ENCODE results near the gene USP20.

The USP20 gene

GRCh38 chr9:129858167-129858962, 23.1 kb downstream of the USP20 start:
- DNase-seq: no peak

GRCh38 chr9:129860653-129861446, 25.6 kb downstream of the USP20 start:
- DNase-seq: no peak

- DNase-seq: no peak
Measured at GRCh38 chr9:129861447-129861827, 26.2 kb downstream of the USP20 start.

GRCh38 chr9:129863059-129863690, 27.9 kb downstream of the USP20 start:
- DNase-seq: peak; percentile 72

GRCh38 chr9:129864991-129865647, 29.9 kb downstream of the USP20 start:
- no peak for DNase-seq

- no peak for DNase-seq
Measured at GRCh38 chr9:129865668-129866320, 30.5 kb downstream of the USP20 start.

- peak; percentile 40 for DNase-seq
Measured at GRCh38 chr9:129866394-129867135, 31.3 kb downstream of the USP20 start.

GRCh38 chr9:129867136-129868022, 32.1 kb downstream of the USP20 start:
- no peak for DNase-seq

- DNase-seq: no peak
Measured at GRCh38 chr9:129868023-129868871, 33.0 kb downstream of the USP20 start.

- peak; percentile 91 for DNase-seq
Measured at GRCh38 chr9:129868872-129869486, 33.7 kb downstream of the USP20 start.

GRCh38 chr9:129869585-129870501, 34.6 kb downstream of the USP20 start:
- no peak for DNase-seq

GRCh38 chr9:129871046-129871445, 35.8 kb downstream of the USP20 start:
- DNase-seq: no peak

GRCh38 chr9:129873563-129874190, 38.4 kb downstream of the USP20 start:
- no peak for DNase-seq

- no peak for DNase-seq
Measured at GRCh38 chr9:129874261-129875101, 39.2 kb downstream of the USP20 start.

- no peak for DNase-seq
Measured at GRCh38 chr9:129875181-129875611, 39.9 kb downstream of the USP20 start.

GRCh38 chr9:129875687-129876395, 40.6 kb downstream of the USP20 start:
- DNase-seq: no peak
